GM23338 (cell line): ENCODE measurements around the gene CAMP. TPM values are rescaled to one million over a fixed set of nuclear protein-coding genes. Genes with fewer than 3 reads are reported as not detected.

Experiments
- ATAC-seq: fragments of 200-7000 bp; cut with Tn5 transposase; 3 replicates; pipeline ENCODE4 v1.9.1; 2020
- DNase-seq: peaks from one replicate; pipeline ENCODE4 v3.0.0-alpha.2; 2015; ENCODE audit warnings: low spot score
- H2AFZ ChIP-seq: fragments of 200-600 bp; sonication (generic); 2 replicates; pipeline ENCODE4 v1.8.0; 2016; ENCODE audit warnings: antibody characterized with exemption, mild to moderate bottlenecking, moderate library complexity
- H3F3A ChIP-seq: fragments of 200-600 bp; sonication (generic); replicated peaks from 2 replicates; pipeline ENCODE4 v1.8.0; 2017; ENCODE audit warnings: antibody characterized with exemption, mixed run types, low read depth
- H3K27ac ChIP-seq: fragments of 200-600 bp; sonication (generic); 2 replicates; pipeline ENCODE4 v1.6.1; 2016; ENCODE audit warnings: low read depth
- H3K27me3 ChIP-seq: fragments of 200-600 bp; sonication (generic); 2 replicates; pipeline ENCODE4 v1.8.0; 2016; ENCODE audit warnings: mild to moderate bottlenecking, mixed run types, moderate library complexity; ENCODE audit not compliant: insufficient read depth
- H3K36me3 ChIP-seq: fragments of 200-600 bp; sonication (generic); 2 replicates; pipeline ENCODE4 v1.8.0; 2016; ENCODE audit warnings: mild to moderate bottlenecking; ENCODE audit not compliant: insufficient read depth
- H3K4me1 ChIP-seq: fragments of 200-600 bp; sonication (generic); 2 replicates; pipeline ENCODE4 v1.8.0; 2016; ENCODE audit warnings: mild to moderate bottlenecking, moderate library complexity; ENCODE audit not compliant: insufficient read depth
- H3K4me2 ChIP-seq: fragments of 200-600 bp; sonication (generic); 2 replicates; pipeline ENCODE4 v1.7.1; 2017; ENCODE audit warnings: mixed run types
- H3K4me3 ChIP-seq: fragments of 200-600 bp; sonication (generic); 2 replicates; pipeline ENCODE4 v1.6.1; 2016; ENCODE audit warnings: mixed run types
- H3K79me2 ChIP-seq: fragments of 200-600 bp; sonication (generic); replicated peaks from 2 replicates; pipeline ENCODE4 v1.8.0; 2017; ENCODE audit warnings: mild to moderate bottlenecking; ENCODE audit not compliant: insufficient read depth
- H3K9me2 ChIP-seq: fragments of 200-600 bp; sonication (generic); 2 replicates; pipeline ENCODE4 v1.8.0; 2017; ENCODE audit not compliant: insufficient read depth
- H4K20me1 ChIP-seq: fragments of 200-600 bp; sonication (generic); replicated peaks from 2 replicates; pipeline ENCODE4 v1.8.0; 2017; ENCODE audit warnings: mild to moderate bottlenecking; ENCODE audit not compliant: insufficient read depth
- H3K27ac Mint-ChIP-seq: 2 replicates; pipeline ENCODE4 v1.8.0; 2020; ENCODE audit warnings: inconsistent platforms, mild to moderate bottlenecking, moderate library complexity, mixed read lengths
- H3K27me3 Mint-ChIP-seq: 3 replicates; pipeline ENCODE4 v1.8.0; 2022; ENCODE audit warnings: low read depth, mild to moderate bottlenecking, moderate library complexity, mixed read lengths, inconsistent platforms; ENCODE audit not compliant: insufficient read depth, poor library complexity
- H3K36me3 Mint-ChIP-seq: 3 replicates; pipeline ENCODE4 v1.8.0; 2021; ENCODE audit warnings: low read depth, mild to moderate bottlenecking, inconsistent platforms, moderate library complexity, mixed read lengths
- H3K4me1 Mint-ChIP-seq: 3 replicates; pipeline ENCODE4 v1.8.0; 2020; ENCODE audit warnings: mild to moderate bottlenecking, inconsistent platforms, mixed read lengths
- H3K4me3 Mint-ChIP-seq: 3 replicates; pipeline ENCODE4 v1.8.0; 2021; ENCODE audit warnings: moderate library complexity, mild to moderate bottlenecking, inconsistent platforms, mixed read lengths
- H3K9me3 Mint-ChIP-seq: 3 replicates; pipeline ENCODE4 v1.8.0; 2020; ENCODE audit warnings: moderate library complexity, mild to moderate bottlenecking, inconsistent platforms, mixed read lengths
- CREB1 ChIP-seq: fragments of 250-450 bp; sonication (Bioruptor Pico); IDR thresholded peaks from 2 replicates; pipeline ENCODE4 v1.5.0; 2020; ENCODE audit warnings: low read depth, mild to moderate bottlenecking, moderate library complexity
- EZH2 ChIP-seq: fragments of 200-600 bp; sonication (generic); IDR thresholded peaks from one replicate; pipeline ENCODE4 v1.8.0; 2017; ENCODE audit warnings: antibody characterized with exemption, mild to moderate bottlenecking, low read depth; ENCODE audit not compliant: unreplicated experiment
- EZH2phosphoT487 ChIP-seq: fragments of 200-600 bp; sonication (generic); IDR thresholded peaks from one replicate; pipeline ENCODE4 v1.8.1; 2018; ENCODE audit warnings: antibody characterized with exemption; ENCODE audit not compliant: unreplicated experiment
- JUNB ChIP-seq: IDR thresholded peaks from one replicate; pipeline ENCODE4 v1.6.1; 2016; ENCODE audit warnings: antibody characterized with exemption; ENCODE audit not compliant: unreplicated experiment
- NANOG ChIP-seq: IDR thresholded peaks from 2 replicates; pipeline ENCODE4 v1.6.1; 2016; ENCODE audit warnings: antibody characterized with exemption, borderline replicate concordance
- POLR2AphosphoS5 ChIP-seq: IDR thresholded peaks from 2 replicates; pipeline ENCODE4 v1.6.1; 2016; ENCODE audit warnings: antibody characterized with exemption, low read depth
- STAT1 ChIP-seq: IDR thresholded peaks from one replicate; pipeline ENCODE4 v1.6.1; 2016; ENCODE audit warnings: antibody characterized with exemption; ENCODE audit not compliant: unreplicated experiment
- ZNF114 ChIP-seq: fragments of 250-450 bp; sonication (Bioruptor Pico); IDR thresholded peaks from 2 replicates; pipeline ENCODE4 v1.5.0; 2020; ENCODE audit warnings: mild to moderate bottlenecking, moderate library complexity
- ZNF331 ChIP-seq: fragments of 250-450 bp; sonication (Bioruptor Pico); IDR thresholded peaks from 2 replicates; pipeline ENCODE4 v1.5.0; 2020; ENCODE audit warnings: low read depth, mild to moderate bottlenecking, moderate library complexity
- polyA plus RNA-seq: library from polyadenylated mRNA; unstranded; fragments of >200 nt; fragmentation: Nextera tagmentation; extraction: Ambion mirVana; gene quantifications from 2 replicates; pipeline ENCODE4 v1.2.1, GENCODE V29; 2016
- total RNA-seq: library from RNA; depleted of rRNA; stranded (reverse); fragments of >200 nt; shearing (Covaris generic); gene quantifications from 2 replicates; pipeline ENCODE4 v1.2.3, GENCODE V29; 2014
- TF ChIP-seq, protein P1 (sequence below): IDR thresholded peaks from one replicate; pipeline ENCODE4 v1.6.1; 2018; ENCODE audit warnings: antibody characterized with exemption; ENCODE audit not compliant: unreplicated experiment
- TF ChIP-seq, protein P2 (sequence below): IDR thresholded peaks from 2 replicates; pipeline ENCODE4 v1.6.1; 2016; ENCODE audit warnings: antibody characterized with exemption
- TF ChIP-seq, protein P3 (sequence below): fragments of 250-450 bp; sonication (Bioruptor Pico); IDR thresholded peaks from 2 replicates; pipeline ENCODE4 v1.5.0; 2020; ENCODE audit warnings: mild to moderate bottlenecking, moderate library complexity

Gene CAMP
- total and polyA plus RNA-seq, 2 experiments from 2014 or later, result not detected

DNA sequence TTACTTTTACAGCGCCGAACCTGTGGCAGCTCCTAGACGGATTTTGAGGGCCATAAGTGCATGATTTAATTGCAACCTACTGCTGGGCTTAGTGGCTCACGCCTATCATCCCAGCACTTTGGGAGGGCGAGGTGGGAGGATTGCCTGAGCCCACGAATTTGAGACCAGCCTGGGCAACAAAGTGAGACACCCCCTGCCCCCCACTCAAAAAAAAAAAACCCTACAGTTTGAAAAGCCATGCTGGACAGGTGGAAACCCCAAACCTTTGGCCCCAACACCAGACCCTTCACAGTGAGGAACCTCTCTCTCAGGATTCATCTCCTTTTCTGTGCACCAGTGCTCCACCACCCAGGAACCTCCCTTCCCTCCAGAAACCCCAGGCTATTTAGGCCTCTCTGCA lies 34.0 kb upstream of the CAMP start:
- DNase-seq, result no peak

More for the DNA sequence above, 34.0 kb upstream of the CAMP start:
- Histone ChIP-seq H3K36me3 (peaks cover 19% of the 10 kb centered on the region; the same call in 1 of the 2 replicates), H2AFZ (peak overlapping the region; percentile 63), H3K79me2 (peaks cover 35% of the 10 kb centered on the region), H3K4me2 (no peak overlapping the region), H3K4me1 (peaks cover 28% of the 10 kb centered on the region), H4K20me1 (peaks cover 15% of the 10 kb centered on the region; the same call in 1 of the 2 replicates), H3K4me3 (no peak overlapping the region), H3K9me2 (no peaks in the 10 kb centered on the region), H3F3A (peaks cover 9% of the 10 kb centered on the region), H3K27me3 (no peaks in the 10 kb centered on the region), H3K27ac (no peak overlapping the region; the same call in 1 of the 2 replicates)
- no peak overlapping the region; the same call in 2 of the 3 replicates for H3K4me3 Mint-ChIP-seq
- H3K9me3 Mint-ChIP-seq, result no peaks in the 10 kb centered on the region
- peaks cover 30% of the 10 kb centered on the region for H3K36me3 Mint-ChIP-seq
- H3K4me1 Mint-ChIP-seq, result peaks cover 34% of the 10 kb centered on the region
- no peak for ATAC-seq
- peaks cover 20% of the 10 kb centered on the region for H3K27me3 Mint-ChIP-seq
- H3K27ac Mint-ChIP-seq, result no peak overlapping the region
- TF ChIP-seq NANOG (no peak), ZNF331 (CRISPR knock-in tag) (no peak), JUNB (no peak), ZNF114 (CRISPR knock-in tag) (no peak), EZH2phosphoT487 (no peak), STAT1 (no peak), POLR2AphosphoS5 (no peak), CREB1 (CRISPR knock-in tag) (no peak), EZH2 (no peak)
- TF ChIP-seq, protein P1, sequence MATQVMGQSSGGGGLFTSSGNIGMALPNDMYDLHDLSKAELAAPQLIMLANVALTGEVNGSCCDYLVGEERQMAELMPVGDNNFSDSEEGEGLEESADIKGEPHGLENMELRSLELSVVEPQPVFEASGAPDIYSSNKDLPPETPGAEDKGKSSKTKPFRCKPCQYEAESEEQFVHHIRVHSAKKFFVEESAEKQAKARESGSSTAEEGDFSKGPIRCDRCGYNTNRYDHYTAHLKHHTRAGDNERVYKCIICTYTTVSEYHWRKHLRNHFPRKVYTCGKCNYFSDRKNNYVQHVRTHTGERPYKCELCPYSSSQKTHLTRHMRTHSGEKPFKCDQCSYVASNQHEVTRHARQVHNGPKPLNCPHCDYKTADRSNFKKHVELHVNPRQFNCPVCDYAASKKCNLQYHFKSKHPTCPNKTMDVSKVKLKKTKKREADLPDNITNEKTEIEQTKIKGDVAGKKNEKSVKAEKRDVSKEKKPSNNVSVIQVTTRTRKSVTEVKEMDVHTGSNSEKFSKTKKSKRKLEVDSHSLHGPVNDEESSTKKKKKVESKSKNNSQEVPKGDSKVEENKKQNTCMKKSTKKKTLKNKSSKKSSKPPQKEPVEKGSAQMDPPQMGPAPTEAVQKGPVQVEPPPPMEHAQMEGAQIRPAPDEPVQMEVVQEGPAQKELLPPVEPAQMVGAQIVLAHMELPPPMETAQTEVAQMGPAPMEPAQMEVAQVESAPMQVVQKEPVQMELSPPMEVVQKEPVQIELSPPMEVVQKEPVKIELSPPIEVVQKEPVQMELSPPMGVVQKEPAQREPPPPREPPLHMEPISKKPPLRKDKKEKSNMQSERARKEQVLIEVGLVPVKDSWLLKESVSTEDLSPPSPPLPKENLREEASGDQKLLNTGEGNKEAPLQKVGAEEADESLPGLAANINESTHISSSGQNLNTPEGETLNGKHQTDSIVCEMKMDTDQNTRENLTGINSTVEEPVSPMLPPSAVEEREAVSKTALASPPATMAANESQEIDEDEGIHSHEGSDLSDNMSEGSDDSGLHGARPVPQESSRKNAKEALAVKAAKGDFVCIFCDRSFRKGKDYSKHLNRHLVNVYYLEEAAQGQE, result no peak
- TF ChIP-seq, protein P2, sequence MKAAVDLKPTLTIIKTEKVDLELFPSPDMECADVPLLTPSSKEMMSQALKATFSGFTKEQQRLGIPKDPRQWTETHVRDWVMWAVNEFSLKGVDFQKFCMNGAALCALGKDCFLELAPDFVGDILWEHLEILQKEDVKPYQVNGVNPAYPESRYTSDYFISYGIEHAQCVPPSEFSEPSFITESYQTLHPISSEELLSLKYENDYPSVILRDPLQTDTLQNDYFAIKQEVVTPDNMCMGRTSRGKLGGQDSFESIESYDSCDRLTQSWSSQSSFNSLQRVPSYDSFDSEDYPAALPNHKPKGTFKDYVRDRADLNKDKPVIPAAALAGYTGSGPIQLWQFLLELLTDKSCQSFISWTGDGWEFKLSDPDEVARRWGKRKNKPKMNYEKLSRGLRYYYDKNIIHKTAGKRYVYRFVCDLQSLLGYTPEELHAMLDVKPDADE, result no peak
- TF ChIP-seq, protein P3, sequence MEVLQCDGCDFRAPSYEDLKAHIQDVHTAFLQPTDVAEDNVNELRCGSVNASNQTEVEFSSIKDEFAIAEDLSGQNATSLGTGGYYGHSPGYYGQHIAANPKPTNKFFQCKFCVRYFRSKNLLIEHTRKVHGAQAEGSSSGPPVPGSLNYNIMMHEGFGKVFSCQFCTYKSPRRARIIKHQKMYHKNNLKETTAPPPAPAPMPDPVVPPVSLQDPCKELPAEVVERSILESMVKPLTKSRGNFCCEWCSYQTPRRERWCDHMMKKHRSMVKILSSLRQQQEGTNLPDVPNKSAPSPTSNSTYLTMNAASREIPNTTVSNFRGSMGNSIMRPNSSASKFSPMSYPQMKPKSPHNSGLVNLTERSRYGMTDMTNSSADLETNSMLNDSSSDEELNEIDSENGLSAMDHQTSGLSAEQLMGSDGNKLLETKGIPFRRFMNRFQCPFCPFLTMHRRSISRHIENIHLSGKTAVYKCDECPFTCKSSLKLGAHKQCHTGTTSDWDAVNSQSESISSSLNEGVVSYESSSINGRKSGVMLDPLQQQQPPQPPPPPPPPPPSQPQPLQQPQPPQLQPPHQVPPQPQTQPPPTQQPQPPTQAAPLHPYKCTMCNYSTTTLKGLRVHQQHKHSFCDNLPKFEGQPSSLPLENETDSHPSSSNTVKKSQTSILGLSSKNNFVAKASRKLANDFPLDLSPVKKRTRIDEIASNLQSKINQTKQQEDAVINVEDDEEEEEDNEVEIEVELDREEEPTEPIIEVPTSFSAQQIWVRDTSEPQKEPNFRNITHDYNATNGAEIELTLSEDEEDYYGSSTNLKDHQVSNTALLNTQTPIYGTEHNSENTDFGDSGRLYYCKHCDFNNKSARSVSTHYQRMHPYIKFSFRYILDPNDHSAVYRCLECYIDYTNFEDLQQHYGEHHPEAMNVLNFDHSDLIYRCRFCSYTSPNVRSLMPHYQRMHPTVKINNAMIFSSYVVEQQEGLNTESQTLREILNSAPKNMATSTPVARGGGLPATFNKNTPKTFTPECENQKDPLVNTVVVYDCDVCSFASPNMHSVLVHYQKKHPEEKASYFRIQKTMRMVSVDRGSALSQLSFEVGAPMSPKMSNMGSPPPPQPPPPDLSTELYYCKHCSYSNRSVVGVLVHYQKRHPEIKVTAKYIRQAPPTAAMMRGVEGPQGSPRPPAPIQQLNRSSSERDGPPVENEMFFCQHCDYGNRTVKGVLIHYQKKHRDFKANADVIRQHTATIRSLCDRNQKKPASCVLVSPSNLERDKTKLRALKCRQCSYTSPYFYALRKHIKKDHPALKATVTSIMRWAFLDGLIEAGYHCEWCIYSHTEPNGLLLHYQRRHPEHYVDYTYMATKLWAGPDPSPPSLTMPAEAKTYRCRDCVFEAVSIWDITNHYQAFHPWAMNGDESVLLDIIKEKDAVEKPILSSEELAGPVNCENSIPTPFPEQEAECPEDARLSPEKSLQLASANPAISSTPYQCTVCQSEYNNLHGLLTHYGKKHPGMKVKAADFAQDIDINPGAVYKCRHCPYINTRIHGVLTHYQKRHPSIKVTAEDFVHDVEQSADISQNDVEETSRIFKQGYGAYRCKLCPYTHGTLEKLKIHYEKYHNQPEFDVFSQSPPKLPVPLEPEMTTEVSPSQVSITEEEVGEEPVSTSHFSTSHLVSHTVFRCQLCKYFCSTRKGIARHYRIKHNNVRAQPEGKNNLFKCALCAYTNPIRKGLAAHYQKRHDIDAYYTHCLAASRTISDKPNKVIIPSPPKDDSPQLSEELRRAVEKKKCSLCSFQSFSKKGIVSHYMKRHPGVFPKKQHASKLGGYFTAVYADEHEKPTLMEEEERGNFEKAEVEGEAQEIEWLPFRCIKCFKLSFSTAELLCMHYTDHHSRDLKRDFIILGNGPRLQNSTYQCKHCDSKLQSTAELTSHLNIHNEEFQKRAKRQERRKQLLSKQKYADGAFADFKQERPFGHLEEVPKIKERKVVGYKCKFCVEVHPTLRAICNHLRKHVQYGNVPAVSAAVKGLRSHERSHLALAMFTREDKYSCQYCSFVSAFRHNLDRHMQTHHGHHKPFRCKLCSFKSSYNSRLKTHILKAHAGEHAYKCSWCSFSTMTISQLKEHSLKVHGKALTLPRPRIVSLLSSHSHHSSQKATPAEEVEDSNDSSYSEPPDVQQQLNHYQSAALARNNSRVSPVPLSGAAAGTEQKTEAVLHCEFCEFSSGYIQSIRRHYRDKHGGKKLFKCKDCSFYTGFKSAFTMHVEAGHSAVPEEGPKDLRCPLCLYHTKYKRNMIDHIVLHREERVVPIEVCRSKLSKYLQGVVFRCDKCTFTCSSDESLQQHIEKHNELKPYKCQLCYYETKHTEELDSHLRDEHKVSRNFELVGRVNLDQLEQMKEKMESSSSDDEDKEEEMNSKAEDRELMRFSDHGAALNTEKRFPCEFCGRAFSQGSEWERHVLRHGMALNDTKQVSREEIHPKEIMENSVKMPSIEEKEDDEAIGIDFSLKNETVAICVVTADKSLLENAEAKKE (CRISPR knock-in tag), result no peak
